Measurements from ENCODE around the gene GNAO1.

The GNAO1 gene

GRCh38 chr16:56314244-56314850, 123.1 kb downstream of the GNAO1 start:
- no peak for DNase-seq (ENCODE audit: low spot score)

GRCh38 chr16:56315955-56316354, 124.7 kb downstream of the GNAO1 start:
- DNase-seq (ENCODE audit: low spot score), result no peak

GRCh38 chr16:56316545-56316944, 125.3 kb downstream of the GNAO1 start:
- no peak for DNase-seq (ENCODE audit: low spot score)

GRCh38 chr16:56317998-56318826, 126.9 kb downstream of the GNAO1 start:
- peak; percentile 88 for DNase-seq (ENCODE audit: low spot score)

- no peak for DNase-seq (ENCODE audit: low spot score)
Measured at GRCh38 chr16:56318827-56319140, 127.5 kb downstream of the GNAO1 start.

- no peak for DNase-seq (ENCODE audit: low spot score)
Measured at GRCh38 chr16:56319376-56319775, 128.1 kb downstream of the GNAO1 start.

- DNase-seq (ENCODE audit: low spot score), result no peak
Measured at GRCh38 chr16:56320056-56320455, 128.8 kb downstream of the GNAO1 start.

GRCh38 chr16:56320811-56321558, 129.7 kb downstream of the GNAO1 start:
- no peak for DNase-seq (ENCODE audit: low spot score)

- DNase-seq (ENCODE audit: low spot score), result no peak
Measured at GRCh38 chr16:56321571-56321970, 130.3 kb downstream of the GNAO1 start.

- DNase-seq (ENCODE audit: low spot score), result no peak
Measured at GRCh38 chr16:56324406-56324805, 133.1 kb downstream of the GNAO1 start.

GRCh38 chr16:56325956-56326355, 134.7 kb downstream of the GNAO1 start:
- no peak for DNase-seq (ENCODE audit: low spot score)

GRCh38 chr16:56327071-56327928, 136.0 kb downstream of the GNAO1 start:
- no peak for DNase-seq (ENCODE audit: low spot score)

GRCh38 chr16:56327929-56328258, 136.6 kb downstream of the GNAO1 start:
- DNase-seq (ENCODE audit: low spot score), result no peak

GRCh38 chr16:56328276-56329022, 137.2 kb downstream of the GNAO1 start:
- no peak for DNase-seq (ENCODE audit: low spot score)

- no peak for DNase-seq (ENCODE audit: low spot score)
Measured at GRCh38 chr16:56329887-56330286, 138.6 kb downstream of the GNAO1 start.

GRCh38 chr16:56330476-56330875, 139.2 kb downstream of the GNAO1 start:
- no peak for DNase-seq (ENCODE audit: low spot score)

- no peak for DNase-seq (ENCODE audit: low spot score)
Measured at GRCh38 chr16:56331399-56331798, 140.1 kb downstream of the GNAO1 start.

- DNase-seq (ENCODE audit: low spot score), result no peak
Measured at GRCh38 chr16:56331915-56332314, 140.6 kb downstream of the GNAO1 start.

- DNase-seq (ENCODE audit: low spot score), result peak; percentile 79
Measured at GRCh38 chr16:56332464-56333079, 141.3 kb downstream of the GNAO1 start.

- DNase-seq (ENCODE audit: low spot score), result no peak
Measured at GRCh38 chr16:56334761-56335160, 143.5 kb downstream of the GNAO1 start.

- no peak for DNase-seq (ENCODE audit: low spot score)
Measured at GRCh38 chr16:56336071-56336688, 144.9 kb downstream of the GNAO1 start.
